Breast epithelium (tissue), 4 donors: ENCODE measurements around the gene PPP1R18. TPM values are rescaled to one million over a fixed set of nuclear protein-coding genes. Genes with fewer than 3 reads are reported as not detected.

Source experiments
- DNase-seq, 2 donors: peaks; one replicate each; pipeline ENCODE4 v3.0.0-alpha.2; 2019; ENCODE audit warnings: low spot score in 2 of 2
- H3K27ac ChIP-seq, 2 donors: fragments of 200-600 bp; sonication (generic) in 1 of 2; one replicate each; pipeline ENCODE4 v1.5.1; 2016 to 2019; ENCODE audit warnings: mild to moderate bottlenecking in 1 of 2
- H3K27me3 ChIP-seq, 2 donors: fragments of 200-600 bp; sonication (generic) in 1 of 2; one replicate each; pipeline versions ENCODE4 v1.5.1 to v1.6.0; 2017 to 2019; ENCODE audit warnings: control low read depth in 1 of 2, mild to moderate bottlenecking in 1 of 2
- H3K36me3 ChIP-seq: fragments of 200-600 bp; one replicate; pipeline ENCODE4 v1.5.1; 2019
- H3K4me1 ChIP-seq, 2 donors: fragments of 200-600 bp; sonication (generic); one replicate each; pipeline ENCODE4 v1.5.1; 2016 to 2019; ENCODE audit warnings: control low read depth in 1 of 2
- H3K4me3 ChIP-seq, 3 donors: fragments of 200-600 bp; sonication (generic); 1 replicate in 2 of 3; 2 replicates in 1 of 3; pipeline ENCODE4 v1.5.1; 2016 to 2019; ENCODE audit warnings: mild to moderate bottlenecking in 3 of 3, moderate library complexity in 2 of 3
- H3K9me3 ChIP-seq, 2 donors: fragments of 200-600 bp; sonication (generic) in 1 of 2; one replicate each; pipeline ENCODE4 v1.5.1; 2016 to 2019; ENCODE audit warnings: control low read depth in 1 of 2
- POLR2A ChIP-seq: fragments of 450-650 bp; IDR thresholded peaks from one replicate; pipeline ENCODE4 v1.6.1; 2016; ENCODE audit warnings: antibody characterized with exemption, mild to moderate bottlenecking, moderate library complexity
- POLR2AphosphoS5 ChIP-seq, 3 donors: sonication (generic); formaldehyde crosslinking; IDR thresholded peaks; one replicate each; pipeline ENCODE4 v1.6.1; 2017; ENCODE audit warnings: antibody characterized with exemption in 3 of 3
- intact Hi-C: fragments of 100-400 bp; cut with DNase I; formaldehyde crosslinking; loops from one replicate; pipeline ENCODE4 v1.15.1; 2023; ENCODE audit warnings: low total_unique reads
- total RNA-seq, 3 donors: library from RNA; depleted of rRNA; stranded (reverse); fragments of >200 nt; gene quantifications; one replicate each; pipeline ENCODE4 v1.1.0, GENCODE V29; 2016
- TF ChIP-seq, protein P1 (sequence below), 3 donors: fragments of 450-650 bp; IDR thresholded peaks; one replicate each; pipeline ENCODE4 v1.5.1; 2016 to 2017; ENCODE audit warnings: antibody characterized with exemption in 3 of 3, mild to moderate bottlenecking in 3 of 3, moderate library complexity in 3 of 3

PPP1R18 gene
- total RNA-seq, 3 donors from 2014 or later: 18.3 to 41.6 (median 20.0) TPM

DNA sequence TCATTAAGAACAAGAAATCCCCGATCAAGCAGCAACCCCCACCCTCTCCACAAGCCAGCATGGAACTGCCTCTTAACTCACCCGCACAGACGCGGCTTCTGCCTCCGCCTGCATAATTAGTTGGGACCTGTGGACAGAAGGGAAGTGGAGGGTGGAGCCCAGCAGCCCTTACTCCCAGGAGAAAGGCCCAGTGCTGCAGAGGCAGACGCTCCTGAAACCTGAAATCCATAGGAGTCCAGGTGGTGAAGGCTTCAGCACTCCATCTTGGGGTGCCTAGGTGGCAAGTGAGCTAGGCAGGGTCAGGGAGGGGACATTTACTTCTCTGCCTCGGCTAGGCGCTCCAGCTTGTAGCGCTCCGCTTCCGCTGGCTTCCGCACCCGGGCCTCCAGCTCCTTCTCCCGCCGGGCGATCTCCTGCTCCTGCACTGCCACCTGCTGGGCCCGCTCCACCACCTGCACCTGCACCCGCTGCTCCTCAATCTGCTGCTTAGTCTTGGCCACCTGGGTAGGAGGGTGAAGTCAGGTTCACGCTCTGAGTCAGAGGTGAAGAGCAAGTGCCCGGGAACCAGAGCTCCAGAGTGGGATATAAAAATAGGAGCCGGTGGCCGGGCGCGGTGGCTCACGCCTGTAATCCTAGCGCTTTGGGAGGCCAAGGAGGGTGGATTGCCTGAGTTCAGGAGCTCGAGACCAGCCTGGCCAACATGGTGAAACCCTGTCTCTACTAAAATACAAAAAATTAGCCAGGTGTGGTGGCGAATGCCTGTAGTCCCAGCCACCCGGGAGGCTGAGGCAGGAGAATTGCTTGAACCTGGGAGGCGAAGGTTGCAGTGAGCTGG lies 44.4 kb upstream of the PPP1R18 start:
- Histone ChIP-seq H3K27me3 (no peaks in the 10 kb centered on the region), H3K27ac (peak overlapping the region; percentile 41 to 44), H3K36me3 (no peaks in the 10 kb centered on the region), H3K4me1 (no peaks in the 10 kb centered on the region), H3K4me3 (peak overlapping the region in 1 of 3 donors; percentile 12), H3K9me3 (no peaks in the 10 kb centered on the region)
- DNase-seq: peak; percentile 75 to 84
- no peak for TF ChIP-seq POLR2A
- TF ChIP-seq, protein P1, sequence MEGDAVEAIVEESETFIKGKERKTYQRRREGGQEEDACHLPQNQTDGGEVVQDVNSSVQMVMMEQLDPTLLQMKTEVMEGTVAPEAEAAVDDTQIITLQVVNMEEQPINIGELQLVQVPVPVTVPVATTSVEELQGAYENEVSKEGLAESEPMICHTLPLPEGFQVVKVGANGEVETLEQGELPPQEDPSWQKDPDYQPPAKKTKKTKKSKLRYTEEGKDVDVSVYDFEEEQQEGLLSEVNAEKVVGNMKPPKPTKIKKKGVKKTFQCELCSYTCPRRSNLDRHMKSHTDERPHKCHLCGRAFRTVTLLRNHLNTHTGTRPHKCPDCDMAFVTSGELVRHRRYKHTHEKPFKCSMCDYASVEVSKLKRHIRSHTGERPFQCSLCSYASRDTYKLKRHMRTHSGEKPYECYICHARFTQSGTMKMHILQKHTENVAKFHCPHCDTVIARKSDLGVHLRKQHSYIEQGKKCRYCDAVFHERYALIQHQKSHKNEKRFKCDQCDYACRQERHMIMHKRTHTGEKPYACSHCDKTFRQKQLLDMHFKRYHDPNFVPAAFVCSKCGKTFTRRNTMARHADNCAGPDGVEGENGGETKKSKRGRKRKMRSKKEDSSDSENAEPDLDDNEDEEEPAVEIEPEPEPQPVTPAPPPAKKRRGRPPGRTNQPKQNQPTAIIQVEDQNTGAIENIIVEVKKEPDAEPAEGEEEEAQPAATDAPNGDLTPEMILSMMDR (IDR thresholded peaks at IDR 0.05): peak; percentile 51 to 86 (median 61)
- intact Hi-C loops: loop anchor here (5.0 kb wide), 1 partner anchor 989 kb away; no protein-coding TSS in a partner anchor

DNA sequence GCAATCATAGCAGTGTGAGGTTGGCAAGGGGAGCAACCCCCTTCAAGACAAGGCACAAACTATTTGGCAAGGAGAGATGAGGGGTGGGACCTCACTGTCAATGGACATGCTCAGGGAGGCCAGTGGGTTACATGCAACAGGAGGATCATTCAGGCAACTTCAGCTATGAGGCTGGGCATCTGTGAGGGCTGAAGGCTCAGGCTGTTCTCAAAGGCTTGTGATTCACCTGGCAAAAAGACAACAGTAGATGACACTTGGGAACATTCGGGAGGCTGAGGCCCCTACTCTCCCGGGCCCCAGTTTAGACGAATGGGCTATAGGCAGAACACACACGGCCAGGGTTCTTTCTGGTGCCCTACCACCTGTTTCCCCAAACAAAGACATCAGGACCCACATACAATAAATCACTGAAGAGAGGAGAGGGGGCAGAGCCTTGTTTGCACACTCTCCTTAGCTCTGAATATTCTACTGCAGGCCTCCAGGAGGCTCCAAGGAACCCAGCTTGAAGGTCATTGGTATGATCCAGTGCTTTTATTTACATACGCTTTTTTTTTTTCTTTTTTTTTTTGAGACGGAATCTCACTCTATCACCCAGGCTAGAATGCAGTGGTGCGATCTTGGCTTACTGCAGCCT lies 41.6 kb upstream of the PPP1R18 start:
- DNase-seq: no peak
- TF ChIP-seq, protein P1 (IDR thresholded peaks at IDR 0.05): no peak
- TF ChIP-seq POLR2AphosphoS5 (IDR thresholded peaks at IDR 0.05): no peak
- Histone ChIP-seq H3K9me3 (no peaks in the 10 kb centered on the region), H3K27ac (peak overlapping the region in 1 of 2 donors; percentile 11), H3K36me3 (no peaks in the 10 kb centered on the region), H3K4me3 (no peak overlapping the region), H3K4me1 (peaks cover 0 to 3% of the 10 kb centered on the region in 2 donors), H3K27me3 (no peaks in the 10 kb centered on the region)
- intact Hi-C loops: loop anchor here (5.0 kb wide), 1 partner anchor 159 kb away; no protein-coding TSS in a partner anchor

- Histone ChIP-seq H3K27ac (peak overlapping the region in 1 of 2 donors; percentile 25), H3K36me3 (no peaks in the 10 kb centered on the region), H3K4me3 (no peak overlapping the region), H3K27me3 (no peaks in the 10 kb centered on the region), H3K9me3 (no peaks in the 10 kb centered on the region), H3K4me1 (peaks cover 0 to 3% of the 10 kb centered on the region in 2 donors)
- TF ChIP-seq POLR2A: no peak
- no peak for TF ChIP-seq POLR2AphosphoS5 (IDR thresholded peaks at IDR 0.05)
- TF ChIP-seq, protein P1 (IDR thresholded peaks at IDR 0.05): no peak
- no peak for DNase-seq
- intact Hi-C loops: loop anchor here (5.0 kb wide), 1 partner anchor 161 kb away; no protein-coding TSS in a partner anchor
These were observed 40.3 kb upstream of the PPP1R18 start for GRCh38 chr6:30726506-30727413.

GRCh38 chr6:30725713-30726505 lies 39.5 kb upstream of the PPP1R18 start:
- Histone ChIP-seq H3K9me3 (no peaks in the 10 kb centered on the region), H3K4me3 (no peak overlapping the region), H3K27ac (peak overlapping the region; percentile 8 to 46), H3K27me3 (no peaks in the 10 kb centered on the region), H3K36me3 (no peaks in the 10 kb centered on the region), H3K4me1 (peaks cover 0 to 3% of the 10 kb centered on the region in 2 donors)
- intact Hi-C loops: loop anchor here (5.0 kb wide), 1 partner anchor 161 kb away; no protein-coding TSS in a partner anchor
- DNase-seq: no peak
- TF ChIP-seq POLR2AphosphoS5 (IDR thresholded peaks at IDR 0.05): no peak
- TF ChIP-seq POLR2A: no peak
- TF ChIP-seq, protein P1 (IDR thresholded peaks at IDR 0.05): no peak
